Measurements from ENCODE around the gene AOPEP.

Gene AOPEP

DNA sequence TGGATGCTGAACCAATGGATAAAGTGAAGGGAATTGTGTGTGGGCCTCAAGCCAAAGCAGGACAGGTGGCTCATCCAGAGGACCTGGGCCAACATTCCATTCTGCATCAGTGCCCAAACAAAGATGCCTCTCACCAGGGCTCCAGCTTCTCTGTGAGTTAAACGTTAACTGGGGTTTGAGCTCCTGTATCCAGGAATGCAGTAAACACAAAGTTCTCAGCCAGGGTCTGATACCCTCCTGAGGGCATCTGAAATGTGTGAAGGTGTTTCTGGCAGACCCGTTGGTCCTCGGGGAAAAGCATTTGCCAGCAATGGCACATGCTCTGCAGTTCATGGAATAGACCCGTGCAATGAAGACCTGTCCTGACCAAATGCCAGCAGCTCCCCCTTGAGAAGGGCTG is 33.9 kb upstream of the AOPEP start:
- TF ChIP-seq Cebpa-rat (IDR thresholded peaks at IDR 0.05), result no peak
- Histone ChIP-seq H3K9me3 (no peaks in the 10 kb centered on the region), H3K36me3 (no peaks in the 10 kb centered on the region), H4K20me1 (no peaks in the 10 kb centered on the region), H3K9ac (no peak overlapping the region), H3K27me3 (no peaks in the 10 kb centered on the region), H3K4me3 (no peak overlapping the region), H3K27ac (no peak overlapping the region), H3K4me1 (no peaks in the 10 kb centered on the region; the same call in 1 of the 2 replicates), H3K4me2 (no peak overlapping the region)

- TF ChIP-seq Cebpa-rat (IDR thresholded peaks at IDR 0.05), result no peak
- Histone ChIP-seq H4K20me1 (no peaks in the 10 kb centered on the region), H3K36me3 (no peaks in the 10 kb centered on the region), H3K27ac (no peak overlapping the region), H3K9me3 (no peaks in the 10 kb centered on the region), H3K27me3 (no peaks in the 10 kb centered on the region), H3K4me3 (no peak overlapping the region), H3K4me2 (no peak overlapping the region), H3K4me1 (no peaks in the 10 kb centered on the region), H3K9ac (no peak overlapping the region)
Measured at GRCh38 chr9:94693485-94694204, 32.9 kb upstream of the AOPEP start.

DNA sequence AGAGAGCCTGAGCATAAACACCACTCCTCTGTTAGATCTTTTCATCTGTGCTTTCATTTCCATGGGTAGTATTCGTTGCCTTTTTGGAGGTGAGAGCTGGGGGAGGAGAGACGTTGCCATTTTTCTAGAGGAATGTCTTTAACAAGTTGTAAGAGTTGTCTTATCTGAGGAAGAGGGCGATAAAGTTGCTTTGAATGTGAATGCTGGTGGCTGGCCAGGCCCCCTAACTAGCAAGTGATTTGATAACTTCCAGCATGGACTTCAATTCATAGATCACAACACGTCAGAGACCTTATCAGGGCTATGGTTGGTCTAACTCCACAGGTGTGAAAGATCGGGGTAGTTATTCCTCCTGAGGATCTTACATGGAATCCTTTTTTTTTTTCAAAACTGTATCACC is 30.0 kb upstream of the AOPEP start:
- H4K20me1 ChIP-seq, result no peaks in the 10 kb centered on the region
- no peak for TF ChIP-seq Cebpa-rat (IDR thresholded peaks at IDR 0.05)
- H3K4me2 ChIP-seq, result no peak overlapping the region
- no peaks in the 10 kb centered on the region for H3K36me3 ChIP-seq
- H3K9ac ChIP-seq, result no peak overlapping the region
- no peaks in the 10 kb centered on the region for H3K9me3 ChIP-seq
- no peaks in the 10 kb centered on the region for H3K4me1 ChIP-seq
- no peaks in the 10 kb centered on the region for H3K27me3 ChIP-seq
- no peak overlapping the region for H3K4me3 ChIP-seq
- H3K27ac ChIP-seq, result no peak overlapping the region

- H4K20me1 ChIP-seq, result no peaks in the 10 kb centered on the region
- H3K27ac ChIP-seq, result no peak overlapping the region
- H3K27me3 ChIP-seq, result no peaks in the 10 kb centered on the region
- H3K4me2 ChIP-seq, result no peak overlapping the region
- H3K4me3 ChIP-seq, result no peak overlapping the region
- TF ChIP-seq Cebpa-rat (IDR thresholded peaks at IDR 0.05), result no peak
- H3K4me1 ChIP-seq, result no peaks in the 10 kb centered on the region
- H3K9ac ChIP-seq, result no peak overlapping the region
- no peaks in the 10 kb centered on the region for H3K9me3 ChIP-seq
- no peaks in the 10 kb centered on the region for H3K36me3 ChIP-seq
Measured at GRCh38 chr9:94697972-94698581, 28.4 kb upstream of the AOPEP start.

DNA sequence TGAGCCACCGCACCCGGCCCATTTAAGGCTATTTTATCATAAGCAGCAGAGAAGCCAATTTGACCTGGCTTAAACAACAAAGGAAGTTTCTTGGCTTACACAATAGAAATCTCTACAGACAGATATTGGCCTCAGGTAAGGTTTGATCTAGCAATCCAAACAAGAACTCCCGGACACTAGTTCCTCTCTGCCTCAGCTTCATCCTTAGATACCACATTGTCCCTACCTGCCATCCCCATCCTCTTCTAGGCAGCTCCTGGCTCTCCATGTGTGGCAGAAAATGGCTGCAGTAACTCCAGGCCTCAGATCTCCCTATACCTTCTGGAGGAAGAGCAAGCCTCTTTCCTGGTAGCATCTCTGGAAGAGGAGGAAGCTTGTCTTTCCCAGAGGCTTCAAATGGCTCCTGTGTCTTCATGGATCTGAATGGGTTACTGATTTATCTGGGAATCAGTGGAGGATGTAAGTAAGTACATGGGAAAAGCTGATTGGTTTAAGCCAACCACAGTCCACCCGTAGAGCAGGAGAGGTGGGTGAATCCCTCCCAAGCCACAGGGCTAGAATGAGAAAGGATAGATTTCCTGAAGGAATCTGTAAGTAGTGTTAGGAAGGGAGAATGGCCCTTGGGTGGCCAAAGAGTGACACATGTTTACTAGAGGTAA is 26.7 kb upstream of the AOPEP start:
- Histone ChIP-seq H3K27me3 (no peaks in the 10 kb centered on the region), H3K9ac (no peak overlapping the region), H3K4me1 (no peaks in the 10 kb centered on the region), H3K9me3 (no peaks in the 10 kb centered on the region), H3K4me3 (no peak overlapping the region), H3K27ac (no peak overlapping the region), H4K20me1 (no peaks in the 10 kb centered on the region), H3K4me2 (no peak overlapping the region), H3K36me3 (no peaks in the 10 kb centered on the region)
- no peak for TF ChIP-seq Cebpa-rat (IDR thresholded peaks at IDR 0.05)

GRCh38 chr9:94700445-94700844 is 26.1 kb upstream of the AOPEP start:
- no peak overlapping the region for H3K27ac ChIP-seq
- no peak for TF ChIP-seq Cebpa-rat (IDR thresholded peaks at IDR 0.05)
- H3K4me2 ChIP-seq, result no peak overlapping the region
- no peaks in the 10 kb centered on the region for H3K9me3 ChIP-seq
- H3K4me1 ChIP-seq, result no peaks in the 10 kb centered on the region
- no peak overlapping the region for H3K4me3 ChIP-seq
- no peaks in the 10 kb centered on the region for H4K20me1 ChIP-seq
- H3K9ac ChIP-seq, result no peak overlapping the region
- no peaks in the 10 kb centered on the region for H3K27me3 ChIP-seq
- no peaks in the 10 kb centered on the region for H3K36me3 ChIP-seq

- no peak for TF ChIP-seq Cebpa-rat (IDR thresholded peaks at IDR 0.05)
- H3K4me2 ChIP-seq, result no peak overlapping the region
- H3K27me3 ChIP-seq, result no peaks in the 10 kb centered on the region
- H4K20me1 ChIP-seq, result no peaks in the 10 kb centered on the region
- H3K36me3 ChIP-seq, result no peaks in the 10 kb centered on the region
- H3K9ac ChIP-seq, result no peak overlapping the region
- no peaks in the 10 kb centered on the region for H3K4me1 ChIP-seq
- H3K4me3 ChIP-seq, result no peak overlapping the region
- no peak overlapping the region for H3K27ac ChIP-seq
- no peaks in the 10 kb centered on the region for H3K9me3 ChIP-seq
Measured at GRCh38 chr9:94703488-94704140, 22.9 kb upstream of the AOPEP start.

GRCh38 chr9:94705162-94705702 is 21.3 kb upstream of the AOPEP start:
- no peaks in the 10 kb centered on the region for H3K27me3 ChIP-seq
- no peaks in the 10 kb centered on the region for H3K36me3 ChIP-seq
- H3K4me3 ChIP-seq, result no peak overlapping the region
- no peak overlapping the region for H3K9ac ChIP-seq
- H3K4me2 ChIP-seq, result no peak overlapping the region
- H3K9me3 ChIP-seq, result no peaks in the 10 kb centered on the region
- H3K27ac ChIP-seq, result no peak overlapping the region
- TF ChIP-seq Cebpa-rat (IDR thresholded peaks at IDR 0.05), result no peak
- H4K20me1 ChIP-seq, result no peaks in the 10 kb centered on the region
- H3K4me1 ChIP-seq, result no peaks in the 10 kb centered on the region

DNA sequence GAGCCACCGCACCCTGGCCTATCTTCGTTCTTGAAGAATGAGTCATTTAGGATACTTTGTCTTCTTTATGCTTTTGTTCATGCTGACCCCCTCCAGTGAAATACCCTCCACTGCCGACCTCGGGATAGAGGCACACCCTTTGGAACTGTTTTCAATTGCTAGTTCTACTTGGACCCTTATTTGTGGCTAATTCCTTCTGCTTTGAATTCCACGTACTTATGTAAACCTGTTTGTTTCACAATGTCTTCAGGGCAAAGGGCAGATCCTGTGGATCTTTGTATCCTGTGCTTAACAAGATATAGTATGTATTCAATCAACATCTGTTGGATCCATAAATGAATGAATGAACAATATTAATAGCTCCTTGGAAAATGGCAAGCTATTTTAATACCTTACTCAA is 19.6 kb upstream of the AOPEP start:
- H3K4me1 ChIP-seq, result no peaks in the 10 kb centered on the region
- no peak for TF ChIP-seq Cebpa-rat (IDR thresholded peaks at IDR 0.05)

More for the DNA sequence above, 19.6 kb upstream of the AOPEP start:
- no peaks in the 10 kb centered on the region for H3K9me3 ChIP-seq
- no peaks in the 10 kb centered on the region for H3K36me3 ChIP-seq
- H3K27me3 ChIP-seq, result no peaks in the 10 kb centered on the region
- no peaks in the 10 kb centered on the region for H4K20me1 ChIP-seq
- no peak overlapping the region for H3K27ac ChIP-seq
- H3K4me3 ChIP-seq, result no peak overlapping the region
- H3K4me2 ChIP-seq, result no peak overlapping the region
- no peak overlapping the region for H3K9ac ChIP-seq

Data from BLaER1 (cell line).